GM19455 (cell line): ENCODE results near the gene WWOX.

Experiments
- ATAC-seq: cut with Tn5 transposase; IDR thresholded peaks from one replicate; pipeline ENCODE4 v1.9.1; 2021; ENCODE audit not compliant: unreplicated experiment

Gene WWOX

GRCh38 chr16:78552716-78553115 lies 453.3 kb downstream of the WWOX start:
- ATAC-seq, result no peak

GRCh38 chr16:78553268-78554039 lies 454.0 kb downstream of the WWOX start:
- no peak for ATAC-seq

- no peak for ATAC-seq
Observed at GRCh38 chr16:78556421-78556820, 457.0 kb downstream of the WWOX start.

GRCh38 chr16:78560997-78561396 lies 461.5 kb downstream of the WWOX start:
- ATAC-seq, result no peak

GRCh38 chr16:78562111-78562510 lies 462.7 kb downstream of the WWOX start:
- no peak for ATAC-seq

- ATAC-seq, result no peak
Observed at GRCh38 chr16:78562650-78563049, 463.2 kb downstream of the WWOX start.

GRCh38 chr16:78563905-78564304 lies 464.5 kb downstream of the WWOX start:
- no peak for ATAC-seq

GRCh38 chr16:78566397-78567073 lies 467.1 kb downstream of the WWOX start:
- ATAC-seq, result no peak

- ATAC-seq, result no peak
Observed at GRCh38 chr16:78570399-78571141, 471.1 kb downstream of the WWOX start.

GRCh38 chr16:78571434-78571833 lies 472.0 kb downstream of the WWOX start:
- no peak for ATAC-seq

GRCh38 chr16:78571898-78572358 lies 472.5 kb downstream of the WWOX start:
- no peak for ATAC-seq

- no peak for ATAC-seq
Observed at GRCh38 chr16:78574571-78574970, 475.1 kb downstream of the WWOX start.

GRCh38 chr16:78576941-78577340 lies 477.5 kb downstream of the WWOX start:
- no peak for ATAC-seq

- ATAC-seq, result no peak
Observed at GRCh38 chr16:78577630-78578029, 478.2 kb downstream of the WWOX start.

GRCh38 chr16:78579020-78579419 lies 479.6 kb downstream of the WWOX start:
- ATAC-seq, result no peak

GRCh38 chr16:78583441-78583840 lies 484.0 kb downstream of the WWOX start:
- no peak for ATAC-seq

- no peak for ATAC-seq
Observed at GRCh38 chr16:78584213-78584860, 484.9 kb downstream of the WWOX start.

- no peak for ATAC-seq
Observed at GRCh38 chr16:78584991-78585390, 485.5 kb downstream of the WWOX start.

- ATAC-seq, result no peak
Observed at GRCh38 chr16:78589331-78589730, 489.9 kb downstream of the WWOX start.

- no peak for ATAC-seq
Observed at GRCh38 chr16:78591682-78592103, 492.2 kb downstream of the WWOX start.

GRCh38 chr16:78592111-78592510 lies 492.7 kb downstream of the WWOX start:
- ATAC-seq, result no peak
